Stimulated activated CD4-positive, alpha-beta T cell treated with anti-CD3 and anti-CD28 coated beads, Interleukin-4, amount 100 ng/mL, for 48 hours (primary cell): ENCODE measurements around the gene RIBC2.
"Not testable (repeated sequence)": the region's sequence is repeated elsewhere in the genome, so short reads cannot be mapped to it uniquely, and the experiment has no call there.

Experiments used
- DNase-seq, 2 donors: peaks; one replicate each; pipeline ENCODE4 v3.0.0-alpha.2; 2020; ENCODE audit warnings: low read depth in 2 of 2

The RIBC2 gene

GRCh38 chr22:45448431-45448830 lies 34.9 kb downstream of the RIBC2 start:
- DNase-seq: no peak

- not testable (repeated sequence) for DNase-seq
Observed at GRCh38 chr22:45449442-45449841, 35.9 kb downstream of the RIBC2 start.

GRCh38 chr22:45450101-45450785 lies 36.8 kb downstream of the RIBC2 start:
- no peak for DNase-seq

GRCh38 chr22:45450921-45451651 lies 37.6 kb downstream of the RIBC2 start:
- no peak for DNase-seq

GRCh38 chr22:45451972-45452371 lies 38.5 kb downstream of the RIBC2 start:
- no peak for DNase-seq

GRCh38 chr22:45452565-45453379 lies 39.3 kb downstream of the RIBC2 start:
- DNase-seq: no peak

GRCh38 chr22:45453764-45454163 lies 40.3 kb downstream of the RIBC2 start:
- no peak for DNase-seq

GRCh38 chr22:45454275-45454674 lies 40.8 kb downstream of the RIBC2 start:
- no peak for DNase-seq

GRCh38 chr22:45455212-45455611 lies 41.7 kb downstream of the RIBC2 start:
- DNase-seq: no peak

GRCh38 chr22:45455621-45456020 lies 42.1 kb downstream of the RIBC2 start:
- DNase-seq: no peak

- no peak for DNase-seq
Observed at GRCh38 chr22:45456811-45457210, 43.3 kb downstream of the RIBC2 start.

- no peak for DNase-seq
Observed at GRCh38 chr22:45458532-45458931, 45.0 kb downstream of the RIBC2 start.

GRCh38 chr22:45459235-45459634 lies 45.7 kb downstream of the RIBC2 start:
- DNase-seq: no peak

- DNase-seq: no peak
Observed at GRCh38 chr22:45460288-45461109, 47.0 kb downstream of the RIBC2 start.

- DNase-seq: no peak
Observed at GRCh38 chr22:45462034-45462655, 48.7 kb downstream of the RIBC2 start.

- DNase-seq: not testable (repeated sequence)
Observed at GRCh38 chr22:45463691-45464090, 50.2 kb downstream of the RIBC2 start.

- no peak for DNase-seq
Observed at GRCh38 chr22:45465633-45466032, 52.1 kb downstream of the RIBC2 start.

- DNase-seq: no peak
Observed at GRCh38 chr22:45468872-45469271, 55.4 kb downstream of the RIBC2 start.

GRCh38 chr22:45469281-45470073 lies 56.0 kb downstream of the RIBC2 start:
- DNase-seq: no peak

- no peak for DNase-seq
Observed at GRCh38 chr22:45470871-45471270, 57.4 kb downstream of the RIBC2 start.
